Measurements from ENCODE around the gene SEPTIN10.

Gene SEPTIN10

GRCh38 chr2:109638795-109639194 is 25.0 kb upstream of the SEPTIN10 start:
- H3K27ac ChIP-seq, result peak overlapping the region; percentile 72
- H2AFZ ChIP-seq (ENCODE audit: low read depth), result no peak overlapping the region; the same call in 1 of the 2 replicates
- no peaks in the 10 kb centered on the region for H3K79me2 ChIP-seq (ENCODE audit: insufficient read depth, low read depth)
- no peaks in the 10 kb centered on the region for H4K20me1 ChIP-seq (ENCODE audit: insufficient read depth)
- H3K36me3 ChIP-seq (ENCODE audit: insufficient read depth), result no peaks in the 10 kb centered on the region
- H3K4me2 ChIP-seq, result peak overlapping the region; percentile 60
- H3K4me1 ChIP-seq (ENCODE audit: low read depth, poor library complexity, severe bottlenecking), result peaks cover 46% of the 10 kb centered on the region
- no peak overlapping the region; the same call in 1 of the 2 replicates for H3K9ac ChIP-seq
- no peak for TF ChIP-seq CTCF (conservative IDR thresholded peaks at IDR 0.05; ENCODE audit: low read depth, low read length)
- H3K4me3 ChIP-seq (IDR thresholded peaks at IDR 0.05; ENCODE audit: insufficient read depth, low read depth, low read length), result no peak overlapping the region
- H3K27me3 ChIP-seq (ENCODE audit: insufficient read depth, low read depth), result no peaks in the 10 kb centered on the region

- Histone ChIP-seq H3K27me3 (ENCODE audit: insufficient read depth, low read depth) (no peaks in the 10 kb centered on the region), H3K4me2 (peak overlapping the region; percentile 60), H2AFZ (ENCODE audit: low read depth) (peak overlapping the region; percentile 73), H3K36me3 (ENCODE audit: insufficient read depth) (no peaks in the 10 kb centered on the region), H3K4me3 (IDR thresholded peaks at IDR 0.05; ENCODE audit: insufficient read depth, low read depth, low read length) (no peak overlapping the region), H3K27ac (peak overlapping the region; percentile 72), H3K79me2 (ENCODE audit: insufficient read depth, low read depth) (no peaks in the 10 kb centered on the region), H4K20me1 (ENCODE audit: insufficient read depth) (no peaks in the 10 kb centered on the region), H3K9ac (peak overlapping the region; percentile 5; the same call in 1 of the 2 replicates), H3K4me1 (ENCODE audit: low read depth, poor library complexity, severe bottlenecking) (peaks cover 42% of the 10 kb centered on the region)
- no peak for TF ChIP-seq CTCF (conservative IDR thresholded peaks at IDR 0.05; ENCODE audit: low read depth, low read length)
Measured at GRCh38 chr2:109637749-109638570, 24.2 kb upstream of the SEPTIN10 start.

- Histone ChIP-seq H3K4me1 (ENCODE audit: low read depth, poor library complexity, severe bottlenecking) (peaks cover 42% of the 10 kb centered on the region), H3K4me2 (no peak overlapping the region), H4K20me1 (ENCODE audit: insufficient read depth) (no peaks in the 10 kb centered on the region), H3K79me2 (ENCODE audit: insufficient read depth, low read depth) (no peaks in the 10 kb centered on the region), H3K27ac (no peak overlapping the region), H3K27me3 (ENCODE audit: insufficient read depth, low read depth) (no peaks in the 10 kb centered on the region), H2AFZ (ENCODE audit: low read depth) (no peak overlapping the region), H3K9ac (no peak overlapping the region), H3K4me3 (IDR thresholded peaks at IDR 0.05; ENCODE audit: insufficient read depth, low read depth, low read length) (no peak overlapping the region), H3K36me3 (ENCODE audit: insufficient read depth) (no peaks in the 10 kb centered on the region)
- TF ChIP-seq CTCF (conservative IDR thresholded peaks at IDR 0.05; ENCODE audit: low read depth, low read length), result no peak
Measured at GRCh38 chr2:109636317-109636716, 22.6 kb upstream of the SEPTIN10 start.

GRCh38 chr2:109635426-109636304 is 21.9 kb upstream of the SEPTIN10 start:
- H3K9ac ChIP-seq, result no peak overlapping the region
- H3K4me1 ChIP-seq (ENCODE audit: low read depth, poor library complexity, severe bottlenecking), result peaks cover 42% of the 10 kb centered on the region
- H3K27ac ChIP-seq, result no peak overlapping the region
- H2AFZ ChIP-seq (ENCODE audit: low read depth), result peak overlapping the region; percentile 18; the same call in 1 of the 2 replicates
- H3K4me2 ChIP-seq, result no peak overlapping the region
- H3K79me2 ChIP-seq (ENCODE audit: insufficient read depth, low read depth), result no peaks in the 10 kb centered on the region
- H4K20me1 ChIP-seq (ENCODE audit: insufficient read depth), result no peaks in the 10 kb centered on the region
- H3K27me3 ChIP-seq (ENCODE audit: insufficient read depth, low read depth), result no peaks in the 10 kb centered on the region
- H3K36me3 ChIP-seq (ENCODE audit: insufficient read depth), result no peaks in the 10 kb centered on the region
- H3K4me3 ChIP-seq (IDR thresholded peaks at IDR 0.05; ENCODE audit: insufficient read depth, low read depth, low read length), result no peak overlapping the region
- no peak for TF ChIP-seq CTCF (conservative IDR thresholded peaks at IDR 0.05; ENCODE audit: low read depth, low read length)
